Esophagus squamous epithelium (tissue), 5 donors: ENCODE data around the gene MBD6. TPM values are rescaled to one million over a fixed set of nuclear protein-coding genes. Genes with fewer than 3 reads are reported as not detected.
A peak's percentile ranks its signal among the peaks of the same experiment; 100 is the strongest.

ENCODE experiments used
- DNase-seq: peaks from one replicate; lab custom pipeline; 2025; lab: John Stamatoyannopoulos, UW
- H3K27ac ChIP-seq, 4 donors: fragments of 200-600 bp; sonication (generic); one replicate each; pipeline ENCODE4 v1.5.1; 2016 to 2019; ENCODE audit warnings: mild to moderate bottlenecking in 1 of 4
- H3K27me3 ChIP-seq, 4 donors: fragments of 200-600 bp; sonication (generic); 1 replicate in 3 of 4; 2 replicates in 1 of 4; pipeline versions ENCODE4 v1.5.1 to v1.6.0; 2017 to 2021; ENCODE audit warnings: antibody characterized with exemption in 1 of 4
- H3K36me3 ChIP-seq, 3 donors: fragments of 200-600 bp; sonication (generic); one replicate each; pipeline ENCODE4 v1.5.1; 2016 to 2019
- H3K4me1 ChIP-seq, 3 donors: fragments of 200-600 bp; sonication (generic); one replicate each; pipeline ENCODE4 v1.5.1; 2017 to 2019
- H3K4me3 ChIP-seq, 4 donors: fragments of 200-600 bp; sonication (generic); 1 replicate in 3 of 4; 2 replicates in 1 of 4; pipeline ENCODE4 v1.5.1; 2016 to 2019; ENCODE audit warnings: mild to moderate bottlenecking in 2 of 4, moderate library complexity in 1 of 4
- H3K9me3 ChIP-seq, 3 donors: fragments of 200-600 bp; sonication (generic); one replicate each; pipeline ENCODE4 v1.5.1; 2016 to 2019
- CTCF ChIP-seq, 6 experiments: fragments of 450-650 bp in 4 of 6; fragments of 200-600 bp in 2 of 6; sonication (generic) in 2 of 6; IDR thresholded peaks; one replicate each; pipeline ENCODE4 v1.5.1; 2016 to 2019; ENCODE audit warnings: antibody characterized with exemption in 6 of 6, mild to moderate bottlenecking in 4 of 6, moderate library complexity in 4 of 6
- POLR2A ChIP-seq, 4 donors: fragments of 450-650 bp; IDR thresholded peaks; one replicate each; pipeline ENCODE4 v1.6.1; 2017; ENCODE audit warnings: antibody characterized with exemption in 4 of 4, mild to moderate bottlenecking in 4 of 4, moderate library complexity in 3 of 4
- WGBS, 2 donors: methylation state at CpG; one replicate each; pipeline ENCODE4 v1.1.5; 2018; 5-methylcytosine and 5-hydroxymethylcytosine counted together
- intact Hi-C: fragments of 100-400 bp; cut with DNase I; formaldehyde crosslinking; loops from one replicate; pipeline ENCODE4 v1.15.0; 2022
- total RNA-seq, 4 donors: library from RNA; depleted of rRNA; stranded (reverse); fragments of >200 nt; gene quantifications; one replicate each; pipeline ENCODE4 v1.1.0, GENCODE V29; 2016
- donor health status: DM: yes; HTN: yes; CAD: no.

The MBD6 gene
- total RNA-seq, 4 donors from 2014 or later, result 13.8 to 33.2 (median 17.6) TPM

- intact Hi-C loops, result no loop called here
- H3K27me3 ChIP-seq, result peaks cover 0 to 31% (median 0%) of the 10 kb centered on the region in 4 donors
- WGBS, 2 donors, result 56% methylated on average over 13 to 15 of the region's 15 CpGs
- H3K9me3 ChIP-seq, result no peaks in the 10 kb centered on the region
- no peak for TF ChIP-seq CTCF (IDR thresholded peaks at IDR 0.05)
- TF ChIP-seq POLR2A (IDR thresholded peaks at IDR 0.05), result no peak
- peak overlapping the region; percentile 93 to 99 (median 97) for H3K27ac ChIP-seq
- DNase-seq, result no peak
- peak overlapping the region; percentile 65 to 100 (median 94) for H3K4me3 ChIP-seq
- H3K4me1 ChIP-seq, result peaks cover 16 to 57% (median 18%) of the 10 kb centered on the region in 3 donors
- H3K36me3 ChIP-seq, result peaks cover 0 to 27% (median 0%) of the 10 kb centered on the region in 3 donors
Measured at GRCh38 chr12:57545809-57546437, 23.3 kb downstream of the MBD6 start.

- peak; percentile 79 for DNase-seq
- peaks cover 0 to 31% (median 0%) of the 10 kb centered on the region in 4 donors for H3K27me3 ChIP-seq
- peak within 1 kb of the TSS; percentile 93 to 99 (median 97) for H3K27ac ChIP-seq
- H3K36me3 ChIP-seq, result peaks cover 0 to 20% (median 0%) of the 10 kb centered on the region in 3 donors
- H3K4me1 ChIP-seq, result peaks cover 16 to 50% (median 18%) of the 10 kb centered on the region in 3 donors
- peak within 1 kb of the TSS; percentile 65 to 100 (median 94) for H3K4me3 ChIP-seq
- intact Hi-C loops, result no loop called here
- WGBS, 2 donors, result 0 to 2% methylated on average over 21 to 32 of the region's 56 CpGs
- no peaks in the 10 kb centered on the region for H3K9me3 ChIP-seq
- peak in 2 of 4 donors; percentile 44 to 62 for TF ChIP-seq POLR2A (IDR thresholded peaks at IDR 0.05)
- TF ChIP-seq CTCF (IDR thresholded peaks at IDR 0.05), result peak in 1 of 6 experiments; percentile 11
Measured at GRCh38 chr12:57546438-57547287, 24.0 kb downstream of the MBD6 start, which contains the start of gene DCTN2. Gene DCTN2 (minus strand): TSS chr12:57547192. CDS start chr12:57547063, 129 bp downstream.

- WGBS, 2 donors, result 16 to 19% methylated on average over 9 of the region's 9 CpGs
Measured at GRCh38 chr12:57547288-57548012, 24.8 kb downstream of the MBD6 start.

GRCh38 chr12:57548013-57548315 is 25.3 kb downstream of the MBD6 start:
- peaks cover 0 to 7% (median 0%) of the 10 kb centered on the region in 3 donors for H3K36me3 ChIP-seq
- TF ChIP-seq CTCF (IDR thresholded peaks at IDR 0.05), result no peak
- no peak for TF ChIP-seq POLR2A (IDR thresholded peaks at IDR 0.05)
- intact Hi-C loops, result no loop called here
- H3K27me3 ChIP-seq, result peaks cover 0 to 35% (median 0%) of the 10 kb centered on the region in 4 donors
- no peak overlapping the region for H3K4me3 ChIP-seq
- H3K27ac ChIP-seq, result no peak overlapping the region
- H3K4me1 ChIP-seq, result peaks cover 16 to 48% (median 18%) of the 10 kb centered on the region in 3 donors
- H3K9me3 ChIP-seq, result no peaks in the 10 kb centered on the region
- DNase-seq, result no peak
- WGBS, 2 donors, result 89 to 91% methylated on average over 2 of the region's 2 CpGs

More at GRCh38 chr12:57547288-57548012, 24.8 kb downstream of the MBD6 start:
- H3K27ac ChIP-seq, result peak overlapping the region; percentile 93 to 99 (median 97)
- peaks cover 0 to 12% (median 0%) of the 10 kb centered on the region in 3 donors for H3K36me3 ChIP-seq
- no peaks in the 10 kb centered on the region for H3K9me3 ChIP-seq
- DNase-seq, result no peak
- peak overlapping the region; percentile 65 to 100 (median 94) for H3K4me3 ChIP-seq
- peaks cover 16 to 48% (median 18%) of the 10 kb centered on the region in 3 donors for H3K4me1 ChIP-seq
- TF ChIP-seq POLR2A (IDR thresholded peaks at IDR 0.05), result no peak
- TF ChIP-seq CTCF (IDR thresholded peaks at IDR 0.05), result no peak
- peaks cover 0 to 31% (median 0%) of the 10 kb centered on the region in 4 donors for H3K27me3 ChIP-seq
- intact Hi-C loops, result no loop called here
